Uterus (tissue), 4 donors: ENCODE results near the gene CCDC69. TPM values are rescaled to one million over a fixed set of nuclear protein-coding genes. Genes with fewer than 3 reads are reported as not detected.

Experiments used
- DNase-seq, 2 donors: peaks; one replicate each; pipeline ENCODE4 v3.0.0-alpha.2; 2019 to 2020
- H3K27ac ChIP-seq, 2 donors: fragments of 200-600 bp; sonication (generic); 1 replicate in 1 of 2; 2 replicates in 1 of 2; pipeline ENCODE4 v1.5.1; 2016 to 2018
- H3K27me3 ChIP-seq, 2 donors: fragments of 200-600 bp; sonication (generic); one replicate each; pipeline ENCODE4 v1.5.1; 2018 to 2019; ENCODE audit warnings: control low read depth in 1 of 2
- H3K36me3 ChIP-seq, 2 donors: fragments of 200-600 bp; sonication (generic); one replicate each; pipeline ENCODE4 v1.5.1; 2019; ENCODE audit warnings: control low read depth in 1 of 2
- H3K4me1 ChIP-seq, 2 donors: fragments of 200-600 bp; sonication (generic); one replicate each; pipeline ENCODE4 v1.5.1; 2018 to 2019; ENCODE audit warnings: control low read depth in 1 of 2
- H3K4me3 ChIP-seq, 2 donors: fragments of 200-600 bp; sonication (generic); 1 replicate in 1 of 2; 2 replicates in 1 of 2; pipeline ENCODE4 v1.5.1; 2018 to 2019; ENCODE audit warnings: mild to moderate bottlenecking in 1 of 2
- H3K9me3 ChIP-seq, 2 donors: fragments of 200-600 bp; sonication (generic); one replicate each; pipeline ENCODE4 v1.5.1; 2019; ENCODE audit warnings: control low read depth in 1 of 2
- CTCF ChIP-seq, 4 experiments: fragments of 200-600 bp in 2 of 4; fragments of 450-650 bp in 2 of 4; sonication (generic) in 2 of 4; IDR thresholded peaks; one replicate each; pipeline ENCODE4 v1.5.1; 2016 to 2019; ENCODE audit warnings: antibody characterized with exemption in 4 of 4, mild to moderate bottlenecking in 2 of 4, moderate library complexity in 1 of 4
- POLR2A ChIP-seq, 2 donors: fragments of 450-650 bp; IDR thresholded peaks; one replicate each; pipeline ENCODE4 v1.6.1; 2016; ENCODE audit warnings: antibody characterized with exemption in 2 of 2, mild to moderate bottlenecking in 1 of 2, moderate library complexity in 1 of 2
- intact Hi-C: fragments of 100-400 bp; cut with DNase I; formaldehyde crosslinking; loops from one replicate; pipeline ENCODE4 v1.15.1; 2023; ENCODE audit warnings: low total_unique reads
- total RNA-seq, 4 donors: library from RNA; depleted of rRNA in 3 of 4; stranded (reverse); fragments of >200 nt in 3 of 4; gene quantifications; one replicate each; pipeline versions ENCODE4 v1.1.0 to v1.2.4, GENCODE V29; 2014 to 2023
- donor health status: DM: yes; HTN: yes; CAD: no.

The CCDC69 gene
- total RNA-seq, 4 donors from 2014 or later = 19.5 to 76.2 (median 40.6) TPM

GRCh38 chr5:151251621-151252020 is 27.7 kb upstream of the CCDC69 start:
- H3K36me3 ChIP-seq = no peaks in the 10 kb centered on the region
- peak overlapping the region in 1 of 2 donors; percentile 77 for H3K27ac ChIP-seq
- no peaks in the 10 kb centered on the region for H3K27me3 ChIP-seq
- H3K4me1 ChIP-seq = peaks cover 0 to 4% of the 10 kb centered on the region in 2 donors
- no peak for DNase-seq
- H3K9me3 ChIP-seq = no peaks in the 10 kb centered on the region
- intact Hi-C loops = no loop called here
- no peak overlapping the region for H3K4me3 ChIP-seq
- TF ChIP-seq CTCF (IDR thresholded peaks at IDR 0.05) = no peak

- no peak for DNase-seq
- TF ChIP-seq POLR2A (IDR thresholded peaks at IDR 0.05) (no peak), CTCF (IDR thresholded peaks at IDR 0.05) (no peak)
- Histone ChIP-seq H3K36me3 (no peaks in the 10 kb centered on the region), H3K4me3 (no peak overlapping the region), H3K27ac (no peak overlapping the region), H3K4me1 (peaks cover 0 to 4% of the 10 kb centered on the region in 2 donors), H3K27me3 (no peaks in the 10 kb centered on the region), H3K9me3 (no peaks in the 10 kb centered on the region)
- intact Hi-C loops = no loop called here
Measured at GRCh38 chr5:151251001-151251551, 27.2 kb upstream of the CCDC69 start.

- intact Hi-C loops = no loop called here
- H3K27me3 ChIP-seq = no peaks in the 10 kb centered on the region
- H3K27ac ChIP-seq = no peak overlapping the region
- H3K4me3 ChIP-seq = no peak overlapping the region
- TF ChIP-seq POLR2A (IDR thresholded peaks at IDR 0.05) (no peak), CTCF (IDR thresholded peaks at IDR 0.05) (no peak)
- no peaks in the 10 kb centered on the region for H3K9me3 ChIP-seq
- DNase-seq = no peak
- H3K4me1 ChIP-seq = peaks cover 0 to 4% of the 10 kb centered on the region in 2 donors
- no peaks in the 10 kb centered on the region for H3K36me3 ChIP-seq
Measured at GRCh38 chr5:151250346-151251000, 26.6 kb upstream of the CCDC69 start.

- TF ChIP-seq POLR2A (IDR thresholded peaks at IDR 0.05) = no peak
- TF ChIP-seq CTCF (IDR thresholded peaks at IDR 0.05) = no peak
- Histone ChIP-seq H3K27ac (no peak overlapping the region), H3K4me1 (peaks cover 0 to 2% of the 10 kb centered on the region in 2 donors), H3K4me3 (no peak overlapping the region), H3K27me3 (no peaks in the 10 kb centered on the region), H3K36me3 (no peaks in the 10 kb centered on the region), H3K9me3 (no peaks in the 10 kb centered on the region)
- intact Hi-C loops = no loop called here
- DNase-seq = no peak
Measured at GRCh38 chr5:151249281-151249680, 25.4 kb upstream of the CCDC69 start.

GRCh38 chr5:151248651-151249050 is 24.8 kb upstream of the CCDC69 start:
- intact Hi-C loops = no loop called here
- Histone ChIP-seq H3K9me3 (no peaks in the 10 kb centered on the region), H3K27me3 (no peaks in the 10 kb centered on the region), H3K27ac (no peak overlapping the region), H3K4me3 (no peak overlapping the region), H3K4me1 (no peaks in the 10 kb centered on the region), H3K36me3 (no peaks in the 10 kb centered on the region)
- DNase-seq = no peak
- no peak for TF ChIP-seq POLR2A (IDR thresholded peaks at IDR 0.05)
- TF ChIP-seq CTCF (IDR thresholded peaks at IDR 0.05) = no peak
